ENCODE data around the gene C3orf85.

Gene C3orf85

DNA sequence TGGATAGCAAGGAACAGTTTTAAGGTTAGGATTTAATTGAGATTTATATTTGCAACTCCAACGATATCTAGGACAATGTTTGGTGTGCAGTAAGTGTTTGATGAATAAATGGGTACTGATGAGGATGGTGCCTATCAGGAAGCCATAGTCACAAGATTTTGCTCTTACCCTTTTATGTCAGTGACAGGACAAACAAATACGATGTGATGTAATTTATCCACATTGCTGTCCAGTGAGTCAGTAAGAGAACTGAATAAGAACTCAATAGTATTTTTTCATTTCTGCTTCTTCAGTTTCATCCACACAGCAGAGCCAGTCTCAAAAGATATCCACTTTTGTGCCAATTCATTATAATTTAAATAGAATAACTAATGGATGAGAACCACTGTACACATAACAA is 18.5 kb downstream of the C3orf85 start:
- no peak for DNase-seq

DNA sequence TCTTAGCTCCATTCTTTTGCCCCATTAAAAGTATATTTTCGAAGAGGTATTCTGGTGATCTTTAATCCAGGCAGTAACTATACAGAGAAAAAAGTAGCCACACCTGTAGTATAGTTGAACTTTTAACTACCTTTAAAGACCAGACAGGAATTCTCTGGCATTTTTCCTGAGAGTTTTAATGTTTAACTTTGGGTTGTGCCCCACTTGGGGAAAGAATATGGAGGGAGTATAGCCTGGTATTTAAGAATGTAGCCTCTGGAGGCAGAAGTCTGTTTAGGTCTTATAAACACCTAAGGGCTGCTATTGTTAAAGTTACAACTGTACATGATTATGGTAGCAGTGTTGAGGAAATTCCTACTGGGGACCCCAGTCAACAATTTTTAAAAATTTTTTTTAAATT is 19.3 kb downstream of the C3orf85 start:
- DNase-seq = no peak

DNA sequence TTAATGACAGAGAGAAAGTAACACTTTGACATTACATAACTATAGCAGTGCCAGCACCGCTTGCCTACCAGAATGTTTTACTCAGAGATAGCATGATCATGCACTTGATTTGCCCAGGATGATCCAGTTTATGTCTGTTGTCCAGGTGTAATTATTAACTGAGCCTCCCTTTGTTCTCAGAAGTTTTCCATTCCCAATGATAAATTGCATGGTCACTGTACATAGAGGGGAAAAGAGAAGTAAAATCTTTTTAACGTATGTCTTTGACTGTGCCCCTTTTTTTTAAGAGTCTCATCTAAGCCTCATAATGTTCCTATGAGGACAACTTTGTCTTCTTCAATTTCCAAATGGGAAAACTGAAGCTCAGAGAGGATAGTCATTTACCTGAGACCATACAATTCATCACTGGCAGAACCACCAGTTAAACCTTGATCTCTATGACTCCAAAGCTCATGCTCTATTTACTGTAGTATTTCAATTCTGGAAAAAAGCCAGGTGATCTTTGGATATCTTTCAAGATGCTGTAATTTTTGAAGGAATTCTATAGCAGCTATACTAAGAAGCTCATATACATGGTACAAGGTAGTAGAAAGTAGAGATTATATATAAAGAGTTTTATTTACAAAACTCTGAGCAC is 25.1 kb downstream of the C3orf85 start:
- no peak for DNase-seq

DNA sequence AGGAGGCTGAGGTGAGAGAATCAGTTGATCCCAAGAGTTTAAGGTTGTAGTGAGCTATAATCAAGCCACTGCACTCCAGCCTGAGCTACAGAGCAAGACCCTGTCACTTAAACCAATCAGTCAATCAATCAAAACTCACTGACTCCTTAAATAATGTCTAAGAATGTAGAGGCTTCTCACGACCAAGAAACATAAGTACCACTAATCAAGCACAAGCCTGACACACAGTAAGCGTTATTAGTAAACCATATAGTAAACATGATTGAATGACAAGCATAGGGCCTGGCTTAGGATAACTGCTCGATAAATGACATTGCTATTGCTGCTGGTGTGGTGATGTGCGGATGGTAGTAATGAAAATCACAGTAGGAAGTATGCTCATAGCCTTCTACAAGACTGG is 29.4 kb downstream of the C3orf85 start:
- DNase-seq = no peak

DNA sequence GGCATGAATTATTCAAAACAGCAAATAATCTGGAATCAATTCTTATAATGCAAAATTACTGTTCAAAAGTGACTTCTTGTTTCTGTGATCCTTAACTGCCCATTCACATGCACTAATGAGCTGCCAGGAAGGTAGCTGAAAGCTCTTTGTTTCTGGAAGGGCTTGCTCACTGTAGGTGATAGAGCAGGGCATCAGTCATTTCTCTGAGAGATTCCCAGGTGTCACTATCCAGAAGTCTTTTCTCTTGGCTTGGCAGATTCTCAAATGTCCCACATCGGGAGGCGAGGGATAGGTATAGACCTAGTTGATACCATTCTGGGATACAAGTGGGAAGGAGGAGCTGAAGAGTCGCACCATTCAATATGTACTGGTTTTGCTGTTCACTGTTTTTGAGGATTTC is 35.0 kb downstream of the C3orf85 start:
- DNase-seq = no peak

DNA sequence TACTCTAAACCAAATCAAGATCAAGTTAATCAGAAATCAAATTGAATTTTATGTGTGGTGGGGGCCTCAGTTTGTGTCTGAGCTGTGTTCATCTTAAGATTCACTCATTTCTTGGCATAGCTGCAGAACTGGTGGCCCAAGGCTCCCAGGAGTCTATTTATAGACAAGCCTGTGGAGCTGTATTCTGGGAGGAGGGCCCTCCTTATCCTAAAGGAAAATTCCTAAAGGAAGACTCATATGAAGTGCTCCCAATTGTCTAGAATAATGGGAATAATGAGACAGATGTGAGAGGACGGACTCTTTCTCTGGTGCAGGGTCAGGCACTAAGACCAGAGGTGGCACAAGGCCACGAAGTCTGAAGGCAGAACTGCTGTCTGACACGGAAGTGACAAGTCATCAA is 38.9 kb downstream of the C3orf85 start:
- DNase-seq = no peak

DNA sequence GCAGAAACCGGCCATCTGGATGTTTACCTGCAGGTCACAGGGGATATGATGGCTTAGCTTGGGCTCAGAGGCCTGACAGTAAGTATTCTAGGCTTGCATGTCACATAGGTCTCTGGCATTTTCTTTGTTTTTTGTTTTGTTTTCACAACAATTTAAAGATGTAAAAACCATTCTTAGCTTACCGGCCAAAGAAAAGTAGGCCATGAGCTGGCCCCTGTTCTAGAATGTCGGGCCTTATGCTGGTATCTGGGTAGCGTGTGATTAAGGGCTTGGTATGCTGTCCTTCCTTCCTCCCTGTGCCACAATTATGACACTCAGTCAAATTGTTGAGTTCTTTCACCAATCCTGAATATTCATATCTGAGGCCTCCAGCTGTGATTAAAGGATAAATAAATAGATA is 40.2 kb downstream of the C3orf85 start:
- DNase-seq = no peak

DNA sequence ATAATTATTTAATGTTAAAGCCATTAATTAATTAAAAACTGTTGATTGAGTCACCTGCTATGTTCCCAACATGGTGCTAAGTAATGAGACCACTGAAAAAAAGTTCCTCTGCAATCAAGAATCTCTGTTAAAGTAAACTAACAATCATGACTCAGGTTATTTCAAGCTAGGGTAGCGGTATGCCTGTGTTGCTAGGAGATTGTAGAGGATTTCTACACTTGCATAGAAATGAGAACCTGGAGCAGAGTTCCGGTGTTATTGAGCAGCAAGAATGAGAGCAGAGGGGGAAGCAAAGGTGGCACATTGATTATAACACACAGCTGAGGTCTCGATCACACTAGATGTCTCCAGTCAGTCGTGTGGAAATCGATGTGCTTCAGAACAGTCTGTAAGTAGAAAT is 41.4 kb downstream of the C3orf85 start:
- no peak for DNase-seq

DNA sequence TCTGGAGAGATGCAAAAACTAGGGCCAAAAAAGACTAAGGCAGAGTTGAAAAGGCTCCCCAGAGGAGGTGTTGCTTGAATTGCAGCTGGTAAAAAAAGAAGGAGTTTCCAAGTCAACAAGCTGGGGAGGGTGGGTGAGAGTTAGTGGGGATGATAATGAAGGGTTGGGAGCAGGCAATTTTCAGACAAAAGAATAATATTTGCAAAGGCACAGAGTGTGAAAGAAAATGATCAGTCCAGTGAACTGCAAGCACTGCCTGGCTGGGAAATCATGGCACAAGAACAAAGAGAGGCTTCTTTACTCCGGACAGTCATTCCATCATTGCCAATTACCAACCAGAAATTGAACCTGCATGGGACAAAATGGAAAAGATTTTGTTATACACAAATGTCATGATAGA is 42.2 kb downstream of the C3orf85 start:
- DNase-seq = no peak

DNA sequence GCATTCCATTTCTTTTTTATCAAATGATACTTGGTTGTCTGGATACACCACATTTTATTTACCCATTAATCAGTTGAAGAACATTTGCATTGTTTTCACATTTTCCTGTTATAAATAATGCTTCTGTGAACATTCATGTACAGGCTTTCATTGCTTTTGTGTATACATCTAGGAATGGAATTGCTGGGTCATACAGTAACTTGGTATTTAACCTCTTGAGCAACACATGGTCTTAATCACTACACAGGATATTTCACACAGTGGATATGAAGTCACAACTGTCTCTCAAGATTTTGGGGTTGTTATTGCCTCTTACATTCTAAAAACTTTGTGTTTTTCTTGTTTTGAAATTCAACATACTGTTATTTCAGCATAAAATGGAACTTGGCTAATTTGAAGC is 48.2 kb downstream of the C3orf85 start:
- no peak for DNase-seq

DNA sequence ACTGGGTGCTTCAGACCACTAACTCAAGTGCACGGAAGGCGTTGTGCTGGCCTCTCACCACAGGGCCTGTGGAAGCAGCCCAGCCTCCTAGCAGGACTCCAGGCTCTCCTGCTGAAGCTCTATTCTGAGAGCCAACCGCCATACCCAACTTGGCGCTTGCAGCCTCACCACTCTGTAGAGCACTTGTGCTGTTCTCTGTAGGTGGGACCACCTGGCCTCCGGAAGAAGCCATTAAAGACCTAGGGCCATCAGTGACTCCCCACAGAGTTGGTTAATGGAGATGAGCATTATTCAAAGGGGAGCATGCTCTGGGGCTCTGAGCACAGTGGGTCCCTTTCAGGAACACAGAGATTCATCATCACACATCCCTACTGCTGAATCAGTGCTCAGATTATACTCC is 50.9 kb downstream of the C3orf85 start:
- DNase-seq = no peak

DNA sequence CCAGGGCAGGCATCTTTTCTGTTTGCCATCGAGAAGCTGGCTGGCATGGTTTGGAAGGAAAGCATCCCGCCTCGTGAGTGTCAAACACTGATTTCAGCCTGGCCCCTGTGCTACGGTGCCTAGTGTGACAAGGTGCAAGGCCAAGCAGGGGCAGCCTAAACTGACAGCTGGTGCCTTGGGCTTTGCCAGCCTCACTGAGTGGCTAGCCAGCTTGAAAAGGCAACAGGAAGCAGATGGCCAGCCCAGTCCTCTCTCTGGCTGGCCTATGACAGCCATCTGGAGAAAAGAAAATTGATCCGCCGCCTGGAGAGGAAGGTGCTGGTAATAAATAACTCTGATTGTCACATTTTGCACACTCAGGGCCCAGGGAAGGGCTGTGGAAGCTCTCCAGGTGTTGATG is 52.2 kb downstream of the C3orf85 start:
- no peak for DNase-seq

DNA sequence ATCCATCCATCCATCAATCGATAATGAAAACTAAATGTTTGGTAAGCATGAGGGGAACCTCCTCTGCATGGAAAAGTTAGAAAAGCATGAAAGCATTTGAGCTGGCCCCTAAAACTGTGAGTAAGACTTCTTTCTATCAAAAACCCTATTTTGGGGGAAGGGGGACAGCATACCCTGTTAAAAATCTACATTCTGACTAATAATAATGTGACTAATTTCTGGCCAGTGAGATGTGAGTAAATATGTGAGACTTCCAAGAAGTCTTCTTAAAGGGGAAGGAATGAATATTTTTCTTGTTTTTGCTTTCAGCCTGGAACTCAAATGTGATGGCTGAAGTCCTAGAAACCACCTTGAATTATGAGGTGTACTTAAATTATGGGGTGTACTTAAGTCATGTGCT is 54.9 kb downstream of the C3orf85 start:
- no peak for DNase-seq

DNA sequence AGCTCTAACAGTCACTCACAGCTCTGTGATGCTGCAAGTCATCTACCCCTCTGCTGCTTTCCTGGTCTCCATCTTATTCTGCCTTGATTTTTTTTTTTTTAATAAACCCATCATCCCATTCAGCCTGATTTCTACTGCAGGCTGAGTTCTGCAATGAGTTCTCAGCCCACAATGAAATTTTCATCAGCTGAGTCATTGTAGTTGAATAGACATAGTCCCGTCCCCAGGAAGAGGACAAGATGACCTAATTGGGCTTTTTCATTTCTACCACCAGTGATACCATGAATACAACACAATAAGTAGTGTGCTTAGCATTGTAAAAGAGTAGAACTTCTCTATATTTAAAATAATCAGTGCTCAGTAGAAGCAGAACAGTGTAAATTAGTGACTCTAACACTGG is 59.3 kb downstream of the C3orf85 start:
- no peak for DNase-seq

Data from activated CD8-positive, alpha-beta memory T cell treated with anti-CD3 and anti-CD28 coated beads, Interleukin-2, amount 50 U/mL, for 4 hours (primary cell).